HL-60 (cell line): ENCODE measurements around the gene TMED10.
A peak's percentile ranks its signal among the peaks of the same experiment; 100 is the strongest.

Experiments
- DNase-seq, 2 experiments: peaks; one replicate each; pipeline ENCODE4 v3.0.0-alpha.2; 2010 to 2020; ENCODE audit warnings: low read depth in 1 of 2, low spot score in 1 of 2
- H3K27ac ChIP-seq: fragments of 250-450 bp; sonication (Bioruptor Pico); replicated peaks from 2 replicates; pipeline ENCODE4 v1.5.1; 2020; ENCODE audit warnings: mild to moderate bottlenecking, moderate library complexity
- H3K27me3 ChIP-seq: fragments of 250-450 bp; sonication (Bioruptor Pico); 2 replicates; pipeline ENCODE4 v1.5.1; 2021; ENCODE audit warnings: mild to moderate bottlenecking, moderate library complexity; ENCODE audit not compliant: insufficient read depth, poor library complexity, severe bottlenecking
- H3K4me3 ChIP-seq: replicated peaks from 2 replicates; pipeline ENCODE4 v1.5.1; 2011; ENCODE audit warnings: mild to moderate bottlenecking, control low read depth, low read length; ENCODE audit not compliant: insufficient read depth
- CTCF ChIP-seq: IDR thresholded peaks from one replicate; pipeline ENCODE4 v1.5.1; 2011; ENCODE audit warnings: low read length, control low read depth, inconsistent platforms; ENCODE audit not compliant: insufficient read depth
- GABPA ChIP-seq: IDR thresholded peaks from 2 replicates; pipeline ENCODE4 v1.6.1; 2012; ENCODE audit warnings: low read depth
- POLR2AphosphoS5 ChIP-seq: IDR thresholded peaks from 2 replicates; pipeline ENCODE4 v1.6.1; 2012; ENCODE audit warnings: low read depth
- REST ChIP-seq: IDR thresholded peaks from 2 replicates; pipeline ENCODE4 v1.6.1; 2012; ENCODE audit warnings: low read depth; ENCODE audit not compliant: insufficient replicate concordance
- SPI1 ChIP-seq: IDR thresholded peaks from 2 replicates; pipeline ENCODE4 v1.6.1; 2012; ENCODE audit warnings: low read depth, mild to moderate bottlenecking, borderline replicate concordance

The TMED10 gene

GRCh38 chr14:75170772-75171171 lies 5.6 kb downstream of the TMED10 start:
- Histone ChIP-seq H3K4me3 (no peak overlapping the region), H3K27ac (no peak overlapping the region), H3K27me3 (no peaks in the 10 kb centered on the region)
- DNase-seq = no peak
- TF ChIP-seq REST (no peak), CTCF (no peak), SPI1 (no peak), POLR2AphosphoS5 (no peak), GABPA (no peak)

- H3K27ac ChIP-seq = no peak overlapping the region
- H3K27me3 ChIP-seq = no peaks in the 10 kb centered on the region
- no peak for DNase-seq
- no peak for TF ChIP-seq GABPA
- no peak for TF ChIP-seq SPI1
- no peak for TF ChIP-seq POLR2AphosphoS5
- TF ChIP-seq REST = no peak
- no peak for TF ChIP-seq CTCF
- no peak overlapping the region for H3K4me3 ChIP-seq
Measured at GRCh38 chr14:75168586-75169335, 7.7 kb downstream of the TMED10 start.

GRCh38 chr14:75167325-75167724 lies 9.1 kb downstream of the TMED10 start:
- Histone ChIP-seq H3K4me3 (no peak overlapping the region), H3K27me3 (no peaks in the 10 kb centered on the region), H3K27ac (no peak overlapping the region)
- TF ChIP-seq CTCF (no peak), SPI1 (no peak), POLR2AphosphoS5 (no peak), GABPA (no peak), REST (no peak)
- DNase-seq = peak in 1 of 2 experiments; percentile 8
